Suprapubic skin (tissue), 4 donors: ENCODE results near the gene ST8SIA5. TPM values are rescaled to one million over a fixed set of nuclear protein-coding genes. Genes with fewer than 3 reads are reported as not detected.
A peak's percentile ranks its signal among the peaks of the same experiment; 100 is the strongest.

Experiments
- DNase-seq, 2 donors: peaks; one replicate each; pipeline ENCODE4 v3.0.0-alpha.2; 2019; ENCODE audit warnings: low spot score in 2 of 2
- H3K27ac ChIP-seq: fragments of 200-600 bp; sonication (generic); one replicate; pipeline ENCODE4 v1.5.1; 2019
- H3K27me3 ChIP-seq: fragments of 200-600 bp; sonication (generic); one replicate; pipeline ENCODE4 v1.5.1; 2019
- H3K36me3 ChIP-seq: fragments of 200-600 bp; sonication (generic); one replicate; pipeline ENCODE4 v1.5.1; 2019
- H3K4me1 ChIP-seq: fragments of 200-600 bp; sonication (generic); one replicate; pipeline ENCODE4 v1.5.1; 2019
- H3K4me3 ChIP-seq: fragments of 200-600 bp; sonication (generic); one replicate; pipeline ENCODE4 v1.5.1; 2019; ENCODE audit warnings: mild to moderate bottlenecking
- H3K9me3 ChIP-seq: fragments of 200-600 bp; sonication (generic); one replicate; pipeline ENCODE4 v1.5.1; 2019
- EP300 ChIP-seq: sonication (generic); formaldehyde crosslinking; IDR thresholded peaks from one replicate; pipeline ENCODE4 v1.6.1; 2017; ENCODE audit warnings: antibody characterized with exemption
- POLR2A ChIP-seq, 2 donors: fragments of 450-650 bp; IDR thresholded peaks; one replicate each; pipeline ENCODE4 v1.6.1; 2017; ENCODE audit warnings: antibody characterized with exemption in 2 of 2, mild to moderate bottlenecking in 2 of 2, moderate library complexity in 2 of 2
- POLR2AphosphoS5 ChIP-seq, 3 donors: sonication (generic); formaldehyde crosslinking; IDR thresholded peaks; one replicate each; pipeline ENCODE4 v1.6.1; 2017; ENCODE audit warnings: antibody characterized with exemption in 3 of 3
- WGBS: methylation state at CpG from one replicate; pipeline ENCODE4 v1.1.5; 2018; 5-methylcytosine and 5-hydroxymethylcytosine counted together
- total RNA-seq, 4 donors: library from RNA; depleted of rRNA; stranded (reverse); fragments of >200 nt; gene quantifications; one replicate each; pipeline ENCODE4 v1.1.0, GENCODE V29; 2016
- TF ChIP-seq, protein P1 (sequence below), 2 donors: fragments of 200-600 bp in 1 of 2; fragments of 450-650 bp in 1 of 2; sonication (generic) in 1 of 2; IDR thresholded peaks; one replicate each; pipeline ENCODE4 v1.5.1; 2016 to 2019; ENCODE audit warnings: antibody characterized with exemption in 2 of 2, mild to moderate bottlenecking in 1 of 2, moderate library complexity in 1 of 2

The ST8SIA5 gene
- total RNA-seq, 4 donors from 2014 or later, result not detected

DNA sequence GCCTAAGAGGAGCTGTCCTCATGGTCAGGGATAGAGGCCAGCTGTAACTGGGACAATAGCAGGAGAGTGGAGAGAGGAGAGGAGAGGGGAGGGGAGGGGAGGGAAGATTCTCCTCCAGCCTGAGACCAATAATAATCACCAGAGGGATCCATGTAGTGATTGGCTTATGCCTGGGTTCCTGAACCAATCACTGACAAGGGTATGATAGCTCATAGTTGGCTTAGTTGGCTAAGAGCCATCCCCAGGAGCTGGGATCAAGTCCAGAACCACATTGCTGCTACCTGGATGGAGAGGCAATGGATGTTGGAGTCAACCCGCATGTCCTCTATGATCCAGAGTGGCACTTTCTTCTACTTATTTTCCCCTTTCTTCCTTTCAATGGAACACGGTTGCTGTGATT lies 7.7 kb upstream of the ST8SIA5 start:
- DNase-seq, result no peak
- Histone ChIP-seq H3K4me1 (no peaks in the 10 kb centered on the region), H3K27me3 (peaks cover 34% of the 10 kb centered on the region), H3K27ac (no peak overlapping the region), H3K36me3 (no peaks in the 10 kb centered on the region), H3K4me3 (no peak overlapping the region), H3K9me3 (no peaks in the 10 kb centered on the region)
- no peak for TF ChIP-seq POLR2A (IDR thresholded peaks at IDR 0.05)
- no peak for TF ChIP-seq EP300
- TF ChIP-seq, protein P1, sequence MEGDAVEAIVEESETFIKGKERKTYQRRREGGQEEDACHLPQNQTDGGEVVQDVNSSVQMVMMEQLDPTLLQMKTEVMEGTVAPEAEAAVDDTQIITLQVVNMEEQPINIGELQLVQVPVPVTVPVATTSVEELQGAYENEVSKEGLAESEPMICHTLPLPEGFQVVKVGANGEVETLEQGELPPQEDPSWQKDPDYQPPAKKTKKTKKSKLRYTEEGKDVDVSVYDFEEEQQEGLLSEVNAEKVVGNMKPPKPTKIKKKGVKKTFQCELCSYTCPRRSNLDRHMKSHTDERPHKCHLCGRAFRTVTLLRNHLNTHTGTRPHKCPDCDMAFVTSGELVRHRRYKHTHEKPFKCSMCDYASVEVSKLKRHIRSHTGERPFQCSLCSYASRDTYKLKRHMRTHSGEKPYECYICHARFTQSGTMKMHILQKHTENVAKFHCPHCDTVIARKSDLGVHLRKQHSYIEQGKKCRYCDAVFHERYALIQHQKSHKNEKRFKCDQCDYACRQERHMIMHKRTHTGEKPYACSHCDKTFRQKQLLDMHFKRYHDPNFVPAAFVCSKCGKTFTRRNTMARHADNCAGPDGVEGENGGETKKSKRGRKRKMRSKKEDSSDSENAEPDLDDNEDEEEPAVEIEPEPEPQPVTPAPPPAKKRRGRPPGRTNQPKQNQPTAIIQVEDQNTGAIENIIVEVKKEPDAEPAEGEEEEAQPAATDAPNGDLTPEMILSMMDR (IDR thresholded peaks at IDR 0.05), result no peak
- TF ChIP-seq POLR2AphosphoS5 (IDR thresholded peaks at IDR 0.05), result no peak
- WGBS, result 95% methylated on average over 2 of the region's 2 CpGs

DNA sequence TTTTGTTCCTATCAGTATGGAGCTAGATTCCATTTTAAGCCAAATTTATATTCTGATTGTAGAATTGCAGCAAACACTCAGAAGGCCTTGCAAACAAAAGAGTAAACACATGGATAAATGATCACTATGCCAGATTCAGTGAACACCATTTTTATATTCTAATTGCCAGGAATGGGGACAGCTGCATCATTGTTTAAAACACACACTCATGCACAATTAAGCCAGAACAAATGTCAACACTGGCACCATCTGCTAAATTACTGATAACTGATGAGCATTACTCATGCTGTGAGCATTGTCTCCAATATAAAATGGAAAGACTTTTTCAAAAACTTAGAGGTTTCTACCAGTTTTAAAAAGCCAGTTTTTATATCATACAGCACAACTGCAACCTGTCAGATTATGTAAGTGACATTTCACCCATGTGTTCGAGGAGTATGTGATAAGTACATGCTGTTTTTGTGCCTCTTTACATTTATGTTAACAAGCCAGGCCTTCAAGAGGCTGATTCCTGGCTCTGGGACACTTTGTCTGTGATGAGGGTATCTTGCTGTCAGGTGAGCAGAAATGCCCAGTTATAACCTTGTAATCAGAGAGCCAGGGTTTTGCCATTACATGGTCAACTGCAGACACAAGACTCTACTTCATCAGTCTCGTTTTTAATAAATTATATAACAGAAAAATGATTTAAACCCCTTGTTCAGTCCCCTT lies 4.4 kb upstream of the ST8SIA5 start:
- Histone ChIP-seq H3K36me3 (no peaks in the 10 kb centered on the region), H3K4me1 (peaks cover 20% of the 10 kb centered on the region), H3K9me3 (no peaks in the 10 kb centered on the region), H3K27me3 (peaks cover 65% of the 10 kb centered on the region), H3K4me3 (no peak overlapping the region), H3K27ac (no peak overlapping the region)
- 68% methylated on average over 2 of the region's 2 CpGs for WGBS
- no peak for TF ChIP-seq EP300
- TF ChIP-seq, protein P1 (IDR thresholded peaks at IDR 0.05), result no peak
- no peak for TF ChIP-seq POLR2AphosphoS5 (IDR thresholded peaks at IDR 0.05)
- no peak for TF ChIP-seq POLR2A (IDR thresholded peaks at IDR 0.05)
- DNase-seq, result no peak

DNA sequence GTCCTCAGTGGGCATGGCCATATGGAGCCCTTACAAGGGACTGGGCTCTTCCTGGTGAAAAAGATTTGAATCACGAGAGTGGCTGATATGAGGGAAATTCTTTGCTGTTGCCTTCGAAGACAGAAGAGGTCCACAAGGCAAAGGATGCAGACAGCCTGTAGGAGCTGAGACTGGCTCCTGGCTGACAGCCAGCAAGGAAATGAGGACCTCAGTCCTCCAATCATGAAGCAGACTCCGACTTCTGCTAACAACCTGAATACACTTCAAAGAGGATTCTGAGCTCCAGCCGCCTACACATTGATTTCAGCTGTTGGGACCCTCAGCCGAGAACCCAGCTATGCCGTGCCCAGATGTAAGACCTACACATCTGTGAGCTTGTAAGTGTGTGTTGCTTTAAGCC lies 3.0 kb upstream of the ST8SIA5 start:
- H3K27ac ChIP-seq, result no peak overlapping the region
- TF ChIP-seq POLR2AphosphoS5 (IDR thresholded peaks at IDR 0.05) (no peak), POLR2A (IDR thresholded peaks at IDR 0.05) (no peak), EP300 (no peak)
- TF ChIP-seq, protein P1 (IDR thresholded peaks at IDR 0.05), result no peak
- no peaks in the 10 kb centered on the region for H3K36me3 ChIP-seq
- no peak for DNase-seq
- WGBS, result 52% methylated on average over 6 of the region's 6 CpGs
- H3K9me3 ChIP-seq, result no peaks in the 10 kb centered on the region
- H3K27me3 ChIP-seq, result peaks cover 77% of the 10 kb centered on the region
- H3K4me3 ChIP-seq, result no peak overlapping the region
- H3K4me1 ChIP-seq, result peaks cover 24% of the 10 kb centered on the region

DNA sequence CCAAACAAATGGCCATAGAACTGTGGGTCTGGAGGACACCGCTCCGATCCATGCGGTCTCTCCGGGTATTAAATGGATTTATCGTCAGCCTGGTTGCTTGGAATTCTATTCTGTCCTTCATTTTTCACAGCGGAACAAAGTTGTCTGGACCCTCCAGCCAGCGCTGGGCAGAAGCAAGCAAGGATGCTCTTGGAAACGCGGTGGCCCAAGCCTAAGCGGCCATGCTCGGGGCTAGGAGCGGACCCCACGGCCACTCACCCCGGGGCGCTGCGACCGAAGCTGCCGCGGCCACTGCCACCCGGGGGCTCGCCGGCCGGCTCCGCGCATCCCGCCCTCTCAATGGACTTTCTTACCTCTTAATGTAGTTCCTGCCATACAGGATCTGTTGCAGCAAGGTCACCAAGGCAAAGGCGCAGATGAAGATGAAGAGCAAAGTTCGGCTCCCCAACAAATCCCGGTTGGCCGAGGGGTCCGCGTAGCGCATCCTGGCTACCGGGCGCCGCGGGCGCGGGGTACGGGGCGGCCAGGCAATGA lies 761 bp downstream of the ST8SIA5 start:
- H3K9me3 ChIP-seq, result no peaks in the 10 kb centered on the region
- peak overlapping the region; percentile 34 for H3K4me3 ChIP-seq
- TF ChIP-seq, protein P1 (IDR thresholded peaks at IDR 0.05), result no peak
- no peak for TF ChIP-seq POLR2AphosphoS5 (IDR thresholded peaks at IDR 0.05)
- no peak for TF ChIP-seq EP300
- TF ChIP-seq POLR2A (IDR thresholded peaks at IDR 0.05), result no peak
- no peak overlapping the region for H3K27ac ChIP-seq
- H3K4me1 ChIP-seq, result peaks cover 24% of the 10 kb centered on the region
- 7% methylated on average over 13 of the region's 41 CpGs for WGBS
- H3K27me3 ChIP-seq, result peaks cover 84% of the 10 kb centered on the region
- peak in 1 of 2 donors; percentile 72 for DNase-seq
- no peaks in the 10 kb centered on the region for H3K36me3 ChIP-seq

DNA sequence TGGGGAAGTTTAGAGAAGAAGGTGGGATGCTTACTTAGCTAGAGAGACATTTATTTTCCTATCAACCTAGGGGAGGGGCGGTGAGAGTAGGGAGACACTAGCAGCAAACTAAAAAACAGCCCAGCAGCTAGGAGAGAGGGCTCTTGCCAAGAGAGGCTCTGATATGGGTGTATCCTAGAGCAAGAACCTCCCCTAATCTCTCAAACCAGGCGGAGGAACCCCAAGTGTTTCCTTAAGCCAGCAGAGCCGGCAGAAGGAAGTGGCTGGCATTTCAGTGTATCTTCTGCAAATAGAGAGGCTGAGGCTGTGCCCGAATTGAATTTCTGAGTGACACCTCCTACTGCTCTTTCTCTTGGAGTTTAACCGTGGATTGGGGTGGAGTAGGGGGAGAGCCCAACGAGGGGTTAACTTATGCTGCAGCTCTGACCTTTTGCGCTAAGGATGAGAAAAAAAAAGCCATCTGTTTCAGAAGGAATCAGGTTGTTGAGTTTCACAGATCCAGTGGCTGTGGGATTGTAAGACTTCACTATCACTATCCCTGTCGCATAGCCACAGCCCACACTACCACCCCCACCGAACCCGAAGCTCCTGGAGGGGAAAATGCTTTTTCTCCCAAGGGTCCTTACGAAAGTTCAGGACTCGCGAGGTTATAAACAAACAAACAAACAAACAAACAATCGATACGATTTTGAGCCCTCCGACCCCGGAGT lies 1.4 kb downstream of the ST8SIA5 start:
- H3K36me3 ChIP-seq, result no peaks in the 10 kb centered on the region
- DNase-seq, result peak in 1 of 2 donors; percentile 41
- peaks cover 78% of the 10 kb centered on the region for H3K27me3 ChIP-seq
- H3K27ac ChIP-seq, result no peak overlapping the region
- no peak overlapping the region for H3K4me3 ChIP-seq
- H3K4me1 ChIP-seq, result peaks cover 24% of the 10 kb centered on the region
- 15% methylated on average over 17 of the region's 17 CpGs for WGBS
- H3K9me3 ChIP-seq, result no peaks in the 10 kb centered on the region
- TF ChIP-seq POLR2A (IDR thresholded peaks at IDR 0.05), result no peak
- TF ChIP-seq, protein P1 (IDR thresholded peaks at IDR 0.05), result no peak
- TF ChIP-seq EP300, result no peak
